Measurements from ENCODE around the gene POU3F2.
A peak's percentile ranks its signal among the peaks of the same experiment; 100 is the strongest.

POU3F2 gene

DNA sequence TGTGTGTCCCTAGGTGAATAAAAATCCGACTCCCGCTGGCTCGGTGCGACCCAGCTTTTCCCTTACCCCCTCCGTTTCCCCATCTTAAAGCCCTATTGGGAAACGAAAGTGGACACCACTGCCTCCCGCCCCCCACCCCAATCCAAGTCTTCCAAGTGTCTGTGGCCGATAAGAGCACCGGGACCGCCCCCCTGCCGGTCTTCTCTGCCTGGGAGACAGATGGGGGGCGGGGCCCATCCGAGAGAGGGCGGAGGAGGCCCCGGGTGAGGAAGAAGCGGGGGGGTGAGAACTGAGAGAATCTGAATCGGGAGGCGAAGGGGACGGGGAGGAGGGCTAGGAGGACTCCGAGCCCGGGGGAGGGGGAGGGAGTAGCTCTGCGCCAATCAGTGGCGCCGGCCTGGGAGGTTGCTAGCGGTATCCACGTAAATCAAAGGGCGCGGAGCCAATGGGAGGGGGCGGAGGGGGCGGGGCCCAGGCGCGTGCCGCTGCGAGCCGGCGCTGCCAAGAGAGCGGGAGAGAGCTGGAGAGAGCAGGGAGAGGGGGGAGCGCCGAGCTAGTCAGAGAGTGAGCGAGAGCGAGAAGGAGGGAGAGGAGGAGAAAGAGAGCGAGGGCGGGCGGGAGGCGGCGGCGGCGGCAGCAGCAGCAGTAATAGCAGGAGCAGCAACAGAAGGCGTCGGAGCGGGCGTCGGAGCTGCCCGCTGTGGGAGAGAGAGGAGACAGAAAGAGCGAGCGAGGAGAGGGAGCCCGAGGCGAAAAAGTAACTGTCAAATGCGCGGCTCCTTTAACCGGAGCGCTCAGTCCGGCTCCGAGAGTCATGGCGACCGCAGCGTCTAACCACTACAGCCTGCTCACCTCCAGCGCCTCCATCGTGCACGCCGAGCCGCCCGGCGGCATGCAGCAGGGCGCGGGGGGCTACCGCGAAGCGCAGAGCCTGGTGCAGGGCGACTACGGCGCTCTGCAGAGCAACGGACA is at the start of gene POU3F2:
Gene POU3F2 (plus strand): TSS at position 515 of the 972 bp plus-strand sequence. CDS start 300 bp downstream, at position 815.
- DNase-seq (ENCODE audit: low spot score) = peak; percentile 84

DNA sequence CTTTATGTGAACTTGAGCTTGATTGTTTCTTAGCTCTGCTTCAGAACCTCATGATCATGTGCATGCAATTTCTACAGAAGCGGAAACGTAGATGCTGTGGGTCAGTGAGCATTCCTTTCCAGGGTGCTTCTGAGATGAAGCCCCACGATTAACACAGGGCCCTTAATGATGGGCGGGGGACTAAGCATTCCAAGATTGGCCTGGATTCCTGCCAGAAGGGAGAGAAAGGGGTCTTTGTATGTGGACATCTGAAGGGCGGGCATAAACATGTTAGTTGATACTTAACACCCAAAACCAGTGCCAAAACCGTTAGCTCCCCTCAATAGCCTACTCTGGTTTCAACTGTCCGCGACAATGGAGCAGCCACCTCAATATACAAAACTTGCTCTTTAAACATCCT is 46.9 kb upstream of the POU3F2 start:
- DNase-seq (ENCODE audit: low spot score) = no peak

DNA sequence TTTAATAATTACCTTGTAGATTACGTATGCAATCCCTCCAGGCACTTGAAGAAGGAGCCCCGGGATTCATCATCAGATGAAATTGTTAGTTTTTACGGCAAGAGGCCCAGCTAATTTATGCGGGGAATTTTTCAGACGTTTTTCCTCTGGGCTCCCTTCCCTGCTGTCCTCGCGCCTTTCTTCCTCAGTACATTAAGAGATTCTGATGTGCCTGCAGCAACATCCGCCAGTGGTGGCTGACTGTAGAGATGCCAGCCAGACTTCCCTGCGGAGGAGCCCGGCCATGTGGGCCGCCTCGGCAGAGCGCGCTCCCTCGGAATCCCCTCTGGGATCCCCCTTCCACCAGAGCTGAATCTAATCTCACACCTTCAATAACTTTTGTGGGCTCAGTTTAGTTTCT is 46.4 kb upstream of the POU3F2 start:
- DNase-seq (ENCODE audit: low spot score) = no peak

DNA sequence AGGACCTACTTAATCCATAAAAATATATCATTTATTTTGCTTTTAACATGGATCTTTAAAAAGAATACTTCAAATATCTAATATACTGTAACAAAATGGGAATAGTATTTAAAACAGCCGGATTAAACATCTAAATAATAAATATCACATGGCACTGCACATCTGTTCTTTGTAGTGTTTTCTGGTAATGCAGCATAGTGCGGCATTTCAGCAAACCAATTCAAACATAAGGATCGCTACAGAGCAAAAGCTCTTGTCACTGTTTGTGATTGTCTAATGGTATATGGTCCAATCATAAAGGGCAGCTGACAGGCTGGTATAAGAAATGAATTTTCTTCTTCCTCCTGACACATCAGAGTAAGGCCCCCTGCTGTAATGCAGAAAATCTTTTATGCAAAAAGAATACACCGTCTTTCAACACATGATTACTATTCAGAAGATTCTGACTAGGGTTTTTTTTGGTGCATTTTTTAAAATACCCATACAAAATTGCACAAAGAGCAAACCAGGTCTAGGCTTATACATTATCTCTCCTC is 40.0 kb upstream of the POU3F2 start:
- DNase-seq (ENCODE audit: low spot score) = no peak

DNA sequence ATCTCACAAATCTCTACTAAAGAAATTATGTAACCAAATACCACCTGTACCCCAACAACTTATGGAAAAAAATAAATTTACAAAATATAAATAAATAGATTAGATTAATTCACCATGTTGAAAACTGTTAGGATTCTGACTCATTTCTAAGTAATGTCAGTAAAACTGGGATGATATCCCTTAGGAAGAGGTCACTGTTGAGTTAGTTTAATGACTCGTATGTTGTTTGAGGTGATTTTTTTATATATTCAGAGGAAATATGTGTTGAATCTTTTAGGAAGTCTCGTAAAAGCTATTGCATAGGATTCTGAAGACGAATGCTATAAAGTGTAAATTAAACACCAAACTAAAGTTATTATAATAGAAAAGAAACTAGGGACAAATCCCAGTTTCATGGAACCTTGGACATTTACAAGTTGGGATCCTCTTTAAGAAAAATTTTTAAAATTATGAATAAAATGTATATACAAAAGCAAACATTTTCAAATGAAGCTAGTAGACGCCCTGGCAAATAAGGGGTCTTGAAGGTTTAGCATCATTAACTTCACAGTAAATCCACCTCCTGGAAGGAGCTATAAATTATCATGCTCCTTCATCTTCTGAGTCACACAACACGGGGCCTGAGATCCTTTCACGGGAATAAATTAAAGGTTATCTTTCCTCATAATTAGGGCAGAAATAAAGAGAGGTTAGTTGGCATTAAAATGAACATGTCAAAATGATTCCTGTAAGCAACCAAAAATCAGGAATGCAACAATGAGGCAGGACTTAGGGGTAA is 37.0 kb upstream of the POU3F2 start:
- no peak for DNase-seq (ENCODE audit: low spot score)

DNA sequence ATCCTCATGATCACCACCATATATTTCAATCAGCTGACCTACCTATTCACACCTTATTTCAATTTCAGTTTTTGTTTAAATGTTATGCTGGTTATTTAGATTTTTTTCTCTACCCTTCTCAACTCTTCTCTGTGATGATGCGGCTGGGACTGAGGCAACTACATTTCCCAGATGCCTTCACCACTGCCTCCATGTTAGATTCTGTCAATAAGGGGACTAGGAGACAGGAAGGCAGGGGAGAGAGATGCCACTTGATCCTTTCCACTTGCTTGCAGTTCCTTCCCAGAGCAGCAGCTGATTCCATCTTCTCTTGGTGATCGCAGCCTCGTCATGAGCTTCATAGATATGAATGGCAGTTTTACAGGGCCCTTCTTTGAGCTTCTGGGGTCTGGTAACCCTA is 33.5 kb upstream of the POU3F2 start:
- DNase-seq (ENCODE audit: low spot score) = no peak

DNA sequence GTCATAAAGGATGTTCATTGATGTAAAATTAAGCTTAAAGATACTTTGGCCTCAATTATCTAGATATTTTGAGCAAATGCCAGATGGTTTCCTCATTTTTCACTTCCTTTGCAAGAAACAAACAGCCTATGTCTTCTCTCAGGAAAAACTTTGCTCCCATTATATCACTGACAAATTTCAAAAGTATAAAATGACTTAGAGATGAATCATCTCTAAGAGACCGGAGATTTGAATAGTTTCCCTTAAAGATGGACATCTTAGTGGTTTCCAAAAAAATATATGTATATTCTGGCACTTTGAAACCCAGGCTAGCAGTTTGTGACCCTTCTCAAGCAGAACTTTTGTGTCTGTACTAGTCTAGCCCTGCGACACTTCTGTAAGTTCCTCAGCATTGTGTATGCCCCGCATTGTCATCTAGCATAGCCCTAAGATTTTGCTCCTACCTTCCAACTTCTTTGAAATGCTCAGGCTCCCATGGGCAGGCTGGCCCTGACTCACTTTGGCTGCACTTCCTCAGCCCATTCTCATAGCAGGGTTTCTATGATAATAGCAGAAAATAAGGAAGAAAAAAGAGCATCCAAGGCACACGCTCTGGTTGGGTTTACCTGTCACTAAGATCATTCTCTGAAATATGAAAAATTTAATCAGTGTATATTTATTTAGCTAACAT is 25.7 kb upstream of the POU3F2 start:
- no peak for DNase-seq (ENCODE audit: low spot score)

DNA sequence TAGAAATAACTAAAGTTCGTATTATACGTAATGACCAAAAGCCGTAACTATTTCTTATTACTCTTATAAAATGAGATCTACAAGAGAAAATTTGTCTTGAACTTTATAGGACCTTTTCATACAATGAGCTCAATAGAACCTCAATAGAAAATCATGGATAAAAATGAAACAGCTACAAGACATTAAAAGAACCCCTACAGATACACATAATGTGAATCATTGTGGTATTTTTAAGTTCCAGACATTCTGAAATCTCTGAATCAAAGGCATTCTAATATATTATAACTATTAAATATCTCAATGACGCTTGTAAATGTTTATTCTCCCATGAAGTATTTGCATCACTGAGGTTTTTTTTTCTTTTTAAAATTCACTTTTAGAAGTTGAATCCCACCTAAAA is 22.2 kb upstream of the POU3F2 start:
- no peak for DNase-seq (ENCODE audit: low spot score)

DNA sequence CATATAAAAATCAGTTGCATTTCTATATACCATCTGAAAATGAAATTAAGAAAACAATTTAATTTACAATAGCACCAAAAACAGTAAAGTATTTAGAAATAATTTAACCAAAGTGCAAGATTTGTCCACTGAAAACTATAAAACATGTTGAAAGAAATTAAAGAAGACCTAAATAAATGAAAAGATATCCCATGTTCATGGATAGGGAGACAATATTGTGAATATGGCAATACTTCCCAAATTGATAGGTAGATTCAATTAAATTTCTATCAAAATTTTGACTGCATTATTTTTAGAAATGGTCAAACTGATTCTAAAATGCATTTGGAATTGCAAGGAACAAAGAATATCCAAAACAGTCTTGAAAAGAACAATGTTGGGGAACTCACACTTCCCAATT is 17.6 kb upstream of the POU3F2 start:
- DNase-seq (ENCODE audit: low spot score) = no peak

DNA sequence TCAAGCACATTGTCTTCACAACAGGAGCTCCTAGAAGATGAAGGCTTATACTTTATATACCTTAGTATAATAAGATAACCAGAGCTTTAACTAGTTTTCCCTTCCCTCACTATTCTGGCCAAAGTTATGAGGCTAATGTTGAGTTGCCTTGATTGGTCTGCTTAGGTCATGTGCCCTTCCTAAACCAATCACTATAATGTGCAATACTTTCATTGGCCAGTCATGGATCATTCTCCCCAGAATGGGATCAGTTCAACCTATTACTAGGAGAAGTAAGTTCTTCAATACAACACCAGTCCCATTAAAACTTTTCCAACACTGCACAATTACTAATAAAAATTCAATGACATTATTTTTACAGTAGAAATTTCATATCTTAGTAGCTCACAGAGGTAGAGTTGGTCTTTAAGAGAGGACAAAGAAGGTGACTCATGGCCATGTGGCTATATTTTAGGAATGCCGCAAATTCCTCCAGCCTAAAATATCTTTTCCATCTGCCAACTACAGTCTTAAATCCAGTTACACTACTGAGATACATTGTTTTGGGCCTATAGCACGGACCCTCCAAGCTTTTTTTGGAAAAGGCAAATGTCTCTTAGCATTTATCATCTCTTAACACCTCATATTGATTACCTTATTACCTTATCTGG is 12.5 kb upstream of the POU3F2 start:
- DNase-seq (ENCODE audit: low spot score) = no peak

DNA sequence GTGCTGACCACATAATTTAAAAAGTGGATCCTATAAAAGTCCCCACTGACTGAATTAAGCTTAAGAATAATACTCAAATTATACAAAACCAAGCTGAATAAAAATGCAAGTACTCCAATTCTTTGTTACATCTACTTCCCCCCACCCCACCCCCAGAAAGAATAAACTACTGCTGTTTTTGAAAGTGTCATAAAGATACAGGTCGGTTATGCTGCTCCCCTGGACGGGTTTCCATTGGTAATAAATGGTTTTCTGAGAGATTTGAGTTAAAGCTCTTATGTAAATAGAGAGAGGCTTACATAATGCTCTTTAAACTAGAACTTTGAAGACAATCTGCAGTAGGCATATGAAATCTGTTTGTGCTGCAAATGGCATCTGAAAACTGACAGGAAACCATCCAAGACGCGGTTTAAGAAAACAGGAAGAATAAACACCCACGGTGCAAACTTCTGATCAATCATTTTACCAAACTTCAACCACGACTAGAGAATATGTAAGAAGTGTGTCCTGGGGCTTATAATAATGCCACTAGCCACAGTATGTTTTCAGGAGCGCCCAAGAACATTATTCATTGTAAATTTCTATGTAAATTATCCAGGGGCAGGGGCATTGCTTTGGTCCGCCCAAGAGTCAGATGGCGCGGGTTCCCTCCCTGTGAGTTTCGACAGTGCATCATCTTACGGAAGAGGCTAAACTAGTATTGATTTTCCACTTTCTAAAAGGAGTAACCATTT is 10.8 kb upstream of the POU3F2 start:
- DNase-seq (ENCODE audit: low spot score) = no peak

DNA sequence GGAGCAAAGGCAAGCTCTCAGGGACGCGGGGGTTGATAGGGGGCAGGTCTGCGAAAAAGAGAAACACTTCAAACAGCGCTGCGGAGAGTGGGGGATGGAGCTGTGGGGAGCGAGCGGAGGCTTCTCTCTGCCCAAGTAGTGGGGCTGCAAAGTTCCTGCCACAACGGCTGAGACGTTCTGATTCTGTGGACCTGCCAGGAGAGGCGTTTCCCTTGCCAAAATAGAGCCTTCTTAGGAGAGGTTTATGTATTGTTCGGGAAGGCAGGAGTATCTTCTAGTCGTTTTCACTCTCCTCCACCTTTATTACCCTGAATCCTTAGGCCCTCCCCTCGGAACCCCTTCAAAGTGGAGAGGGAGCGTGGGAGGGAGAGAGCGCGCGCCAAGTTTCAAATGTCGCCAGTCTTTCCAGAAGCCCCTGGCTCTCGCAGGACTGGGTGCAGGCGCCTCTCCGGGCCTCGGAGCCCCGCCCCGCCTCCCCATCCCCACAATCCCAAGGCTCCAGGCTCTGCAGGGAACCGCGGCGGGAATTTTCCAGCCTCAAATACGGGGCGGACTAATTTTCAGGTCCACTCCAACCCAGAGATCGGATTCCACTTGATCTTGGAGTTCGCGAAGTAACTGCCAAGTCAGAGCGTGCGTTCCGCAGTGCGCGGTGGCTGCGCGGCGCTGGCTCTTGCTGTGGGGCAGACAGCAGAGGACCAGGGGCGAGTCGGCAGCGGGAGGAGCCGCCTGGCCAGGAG is 10.0 kb upstream of the POU3F2 start:
- DNase-seq (ENCODE audit: low spot score) = no peak

DNA sequence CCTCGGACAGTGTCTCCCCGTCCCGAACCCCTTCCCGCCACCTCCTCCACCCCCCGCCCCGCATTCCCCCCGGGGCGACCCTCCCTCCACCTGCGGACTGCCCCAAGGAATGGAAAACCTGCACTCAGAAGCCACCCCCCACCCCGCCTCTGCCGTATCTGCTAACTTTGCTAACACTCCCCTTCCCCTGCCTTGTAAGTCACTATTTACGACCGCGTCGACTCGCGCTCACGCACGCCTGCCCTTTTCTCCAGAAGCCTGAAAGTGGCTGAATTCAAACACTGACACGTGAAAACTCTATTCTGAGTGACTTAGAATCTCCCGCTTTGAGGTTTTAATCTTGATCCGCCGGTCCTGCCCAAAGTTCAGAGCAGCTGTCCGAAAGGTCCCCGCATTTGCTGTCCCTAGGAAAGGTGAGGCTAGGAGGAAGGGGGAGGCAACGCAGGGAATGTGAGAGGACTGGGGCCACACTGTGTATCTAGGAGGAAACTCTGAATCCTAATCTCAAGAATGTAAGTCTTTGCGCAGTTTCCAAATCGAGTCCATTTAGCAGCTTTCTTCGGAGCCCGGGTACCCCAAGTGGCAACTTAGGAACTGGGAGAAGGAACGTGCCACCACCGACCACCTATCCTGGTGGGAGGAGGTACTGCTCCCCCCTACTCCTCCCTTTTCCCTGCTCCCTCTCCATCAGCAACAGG is 9.3 kb upstream of the POU3F2 start:
- DNase-seq (ENCODE audit: low spot score) = no peak

DNA sequence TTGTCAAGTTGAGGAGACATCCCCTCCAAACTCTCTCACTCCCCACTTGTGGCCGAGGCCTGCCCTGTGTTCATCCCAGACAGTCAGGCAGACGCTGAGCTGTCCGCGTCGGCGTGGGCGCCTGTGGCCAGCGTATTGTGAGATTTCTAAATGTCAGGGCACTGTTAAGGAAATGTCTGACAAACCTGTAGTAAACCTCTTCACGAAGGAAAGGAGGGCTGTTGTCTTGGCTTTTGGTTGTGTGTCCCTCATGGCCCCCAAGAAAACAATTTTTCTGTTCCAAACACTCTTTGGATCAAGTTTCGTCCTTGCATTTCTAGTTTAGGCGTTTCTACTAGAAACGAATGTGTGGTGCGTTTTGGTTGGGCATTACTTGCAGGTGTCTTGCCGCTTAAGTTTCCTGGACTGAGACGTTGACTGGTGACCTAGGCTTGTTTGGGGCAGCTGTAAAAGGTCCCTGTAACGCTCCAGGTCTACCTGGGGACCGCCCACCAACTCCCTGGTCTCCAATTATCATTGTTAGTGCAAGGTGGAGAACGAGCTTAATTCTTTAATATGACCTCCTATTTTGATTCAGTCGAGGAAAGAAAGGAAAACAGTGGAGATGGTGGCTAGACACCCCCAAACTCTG is 8.7 kb upstream of the POU3F2 start:
- DNase-seq (ENCODE audit: low spot score) = no peak

DNA sequence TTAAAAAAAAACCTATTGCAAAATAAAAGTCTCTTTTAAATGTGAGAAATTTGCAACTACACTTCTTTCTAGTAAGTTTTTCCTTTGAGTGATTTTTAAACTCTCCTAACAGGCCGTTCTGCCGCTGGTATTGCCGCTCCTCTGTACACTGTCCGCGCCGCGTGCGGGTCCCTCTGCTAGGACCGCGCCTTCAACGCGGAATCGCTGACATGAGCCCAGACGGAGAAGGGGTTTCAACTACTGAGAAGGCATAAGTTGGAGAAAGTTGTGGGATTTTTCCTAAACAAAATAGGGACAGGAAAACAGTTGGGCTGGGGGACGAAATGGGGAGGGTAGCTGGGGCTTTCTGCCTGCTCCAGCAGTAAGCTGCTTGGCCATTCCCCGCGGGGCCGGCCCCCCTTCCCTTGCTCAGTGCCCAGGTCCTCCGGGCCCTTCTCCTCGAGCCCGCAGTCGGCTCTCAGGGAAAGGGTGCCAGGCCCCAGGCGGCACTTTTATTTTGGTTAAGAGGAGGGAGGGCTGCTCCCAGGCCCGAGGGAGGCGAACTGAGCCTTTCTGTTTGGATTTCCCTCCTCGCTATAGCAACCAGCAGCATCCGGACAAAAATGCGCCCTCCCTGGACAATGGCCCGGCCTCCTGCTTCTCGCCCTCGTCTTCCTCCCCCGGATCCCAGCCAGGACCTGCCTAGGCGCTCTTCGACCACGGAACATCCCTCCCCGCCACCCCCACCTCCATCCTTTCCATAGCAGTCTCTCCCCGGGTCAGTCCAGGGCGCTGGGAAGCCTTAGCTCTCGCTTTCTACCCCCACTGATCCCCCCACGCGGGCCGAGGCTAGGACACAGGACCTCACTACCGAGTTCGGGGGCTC is 6.8 kb upstream of the POU3F2 start:
- no peak for DNase-seq (ENCODE audit: low spot score)

DNA sequence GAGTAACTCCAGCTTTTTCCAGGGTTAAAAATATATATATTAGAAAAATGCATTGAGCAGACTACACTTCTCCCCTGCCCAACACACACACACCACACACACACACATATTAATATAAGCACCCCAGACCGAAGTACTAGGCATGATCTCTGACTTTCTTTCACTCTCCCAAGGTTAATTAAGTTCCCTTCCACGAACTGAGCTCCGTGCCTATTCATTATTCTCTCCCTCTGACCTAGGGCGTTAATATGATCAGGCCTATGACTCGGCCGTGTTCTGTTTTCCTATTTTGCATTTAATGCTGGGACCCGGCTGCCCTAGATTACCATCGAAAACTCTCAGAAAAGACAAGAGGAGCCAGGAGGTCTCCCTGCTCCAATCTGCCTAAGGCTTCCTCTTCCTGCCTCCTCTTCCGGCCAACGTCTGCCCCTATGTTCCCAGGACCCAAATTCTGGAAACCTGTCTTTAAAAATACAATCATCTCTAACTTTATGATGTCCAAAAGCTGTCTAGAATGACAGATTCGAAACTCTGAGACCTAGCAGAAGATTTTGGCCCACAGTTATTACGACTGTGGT is 6.1 kb upstream of the POU3F2 start:
- no peak for DNase-seq (ENCODE audit: low spot score)

DNA sequence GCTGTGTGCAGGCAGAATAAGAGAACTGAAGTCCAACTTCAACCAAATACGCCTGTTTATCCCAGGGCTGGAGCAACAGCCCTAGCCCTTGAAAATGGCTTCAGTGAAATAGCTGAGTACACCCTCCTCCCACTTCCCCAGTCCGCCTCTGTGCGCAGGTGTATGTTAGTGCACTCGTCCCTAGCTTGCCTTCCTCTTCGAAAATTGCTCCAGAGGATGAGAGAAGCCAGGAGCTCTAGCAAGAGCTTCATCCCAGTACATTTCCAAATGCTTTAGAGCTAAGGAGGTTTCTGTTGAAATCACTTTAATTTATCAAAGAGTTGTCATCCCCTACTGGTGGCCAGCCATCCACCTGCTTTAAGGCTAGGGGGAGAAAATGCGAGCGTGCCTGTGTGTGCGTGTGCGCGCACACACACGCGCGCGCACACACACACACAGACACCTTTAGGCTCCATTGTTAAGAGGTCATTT is 5.4 kb upstream of the POU3F2 start:
- DNase-seq (ENCODE audit: low spot score) = no peak

DNA sequence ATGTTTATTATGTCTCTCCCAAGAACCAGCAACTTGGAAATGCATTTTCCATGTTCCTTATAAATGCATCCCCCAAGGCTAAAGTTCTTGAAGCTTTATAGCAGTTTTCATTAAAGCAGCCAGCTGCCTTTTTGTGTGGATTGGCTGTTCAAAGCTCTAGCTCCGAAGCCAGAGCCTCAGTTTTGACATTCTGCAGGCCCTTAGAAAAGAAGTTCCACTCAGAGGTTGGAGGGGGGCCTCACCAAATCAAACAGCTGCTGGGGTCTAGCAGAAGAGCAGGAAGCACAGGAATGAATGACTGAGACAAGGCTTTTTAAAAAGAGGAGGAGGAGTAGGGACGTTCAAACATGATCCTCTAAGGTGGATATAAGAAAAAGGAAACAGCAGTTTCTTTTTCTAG is 4.2 kb upstream of the POU3F2 start:
- DNase-seq (ENCODE audit: low spot score) = no peak

Measured in AG08396 (cell line).